Duodenal mucosa (tissue), 2 donors: Measurements from ENCODE around the gene PXYLP1.

ENCODE experiments used
- H3K27ac ChIP-seq: one replicate; pipeline ENCODE4 v1.7.0; 2013; ENCODE audit warnings: low read depth, low read length
- H3K27me3 ChIP-seq, 2 donors: one replicate each; pipeline ENCODE4 v1.7.0; 2013; ENCODE audit warnings: low read length in 2 of 2, control low read depth in 1 of 2; ENCODE audit not compliant: insufficient read depth in 2 of 2, control insufficient read depth in 1 of 2
- H3K36me3 ChIP-seq, 2 donors: one replicate each; pipeline ENCODE4 v1.7.0; 2013; ENCODE audit warnings: low read length in 2 of 2, control low read depth in 1 of 2; ENCODE audit not compliant: insufficient read depth in 2 of 2, control insufficient read depth in 1 of 2
- H3K4me1 ChIP-seq, 2 donors: one replicate each; pipeline ENCODE4 v1.7.0; 2013; ENCODE audit warnings: low read length in 2 of 2, control low read depth in 1 of 2; ENCODE audit not compliant: insufficient read depth in 2 of 2, control insufficient read depth in 1 of 2
- H3K4me3 ChIP-seq, 2 donors: one replicate each; pipeline ENCODE4 v1.7.0; 2013; ENCODE audit warnings: low read length in 2 of 2, low read depth in 1 of 2
- H3K9ac ChIP-seq, 2 donors: one replicate each; pipeline ENCODE4 v1.7.0; 2013; ENCODE audit warnings: low read length in 2 of 2, low read depth in 1 of 2
- H3K9me3 ChIP-seq, 2 donors: one replicate each; pipeline ENCODE4 v1.7.0; 2013; ENCODE audit warnings: low read length in 2 of 2, control low read depth in 1 of 2; ENCODE audit not compliant: control insufficient read depth in 1 of 2

The PXYLP1 gene

DNA sequence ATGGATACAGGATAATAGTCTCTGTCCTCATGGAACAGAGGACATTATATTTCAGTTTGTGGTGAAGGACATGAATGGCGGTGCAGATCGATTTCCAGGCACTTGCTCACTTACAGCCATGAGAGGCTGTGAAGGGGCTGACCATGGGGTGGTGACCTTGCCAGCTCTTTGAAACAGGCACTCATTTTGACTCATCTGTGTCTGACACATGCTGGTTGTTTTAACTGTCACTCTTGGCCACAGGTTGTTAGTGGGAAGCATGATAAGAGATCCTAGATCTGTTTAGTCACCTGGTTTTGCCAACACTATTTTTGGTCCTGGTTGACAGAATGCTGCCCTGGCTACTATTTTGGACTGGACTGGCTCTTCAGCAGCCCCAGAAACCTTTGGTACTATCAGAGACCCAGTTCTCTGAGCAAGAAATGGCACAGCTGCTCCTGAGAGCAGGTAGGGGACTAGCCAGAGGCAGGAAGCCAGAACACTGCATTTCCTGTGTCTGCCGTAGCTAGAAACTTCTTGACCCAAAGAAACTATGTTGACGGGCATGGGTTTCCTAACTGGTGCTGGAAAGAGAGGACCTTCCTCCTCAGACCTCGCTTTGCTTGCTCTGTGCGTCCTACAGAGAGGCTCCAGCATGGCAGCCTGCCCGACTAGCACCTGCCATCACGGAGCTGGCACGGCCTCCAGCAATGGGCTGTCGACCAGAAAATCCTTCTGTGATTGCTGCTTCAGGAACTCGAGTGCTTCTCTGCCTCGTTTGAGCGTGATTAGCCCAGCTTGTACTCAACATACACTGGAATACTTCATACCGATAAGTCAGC is 6.3 kb downstream of the PXYLP1 start:
- Histone ChIP-seq H3K4me1 (peaks cover 7 to 14% of the 10 kb centered on the region in 2 donors), H3K4me3 (no peak overlapping the region)

GRCh38 chr3:141239511-141240281 is 8.1 kb downstream of the PXYLP1 start:
- Histone ChIP-seq H3K4me1 (peaks cover 7 to 14% of the 10 kb centered on the region in 2 donors), H3K9ac (no peak overlapping the region), H3K36me3 (peaks cover 3% of the 10 kb centered on the region in 2 donors), H3K27ac (no peak overlapping the region), H3K9me3 (no peaks in the 10 kb centered on the region), H3K27me3 (no peaks in the 10 kb centered on the region), H3K4me3 (no peak overlapping the region)

More for the DNA sequence above, 6.3 kb downstream of the PXYLP1 start:
- Histone ChIP-seq H3K27me3 (no peaks in the 10 kb centered on the region), H3K27ac (no peak overlapping the region), H3K9me3 (no peaks in the 10 kb centered on the region), H3K9ac (no peak overlapping the region), H3K36me3 (peaks cover under 1 to 3% of the 10 kb centered on the region in 2 donors)

DNA sequence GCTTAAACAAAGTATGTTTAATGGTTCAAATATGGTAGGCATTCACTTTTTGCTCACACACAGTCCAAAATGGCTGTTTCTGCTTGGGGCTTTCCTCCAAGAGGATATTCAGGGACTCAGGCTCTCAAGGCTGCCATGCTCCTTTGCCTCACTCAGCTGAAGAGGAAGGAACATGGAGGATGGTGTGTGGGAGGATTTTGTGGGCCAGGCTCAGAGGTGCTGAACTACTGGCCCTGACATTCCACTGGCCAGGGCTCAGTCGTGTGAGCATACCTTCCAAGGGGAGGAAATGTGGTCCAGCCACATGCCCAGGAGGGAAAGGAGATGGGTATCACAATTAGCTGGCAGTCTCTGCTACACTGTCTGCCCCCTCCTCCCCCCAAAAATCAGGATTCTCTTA is 8.7 kb downstream of the PXYLP1 start:
- Histone ChIP-seq H3K9ac (no peak overlapping the region), H3K27ac (no peak overlapping the region), H3K4me3 (no peak overlapping the region), H3K4me1 (peaks cover 7 to 14% of the 10 kb centered on the region in 2 donors), H3K27me3 (no peaks in the 10 kb centered on the region), H3K36me3 (peaks cover 3% of the 10 kb centered on the region in 2 donors), H3K9me3 (no peaks in the 10 kb centered on the region)

DNA sequence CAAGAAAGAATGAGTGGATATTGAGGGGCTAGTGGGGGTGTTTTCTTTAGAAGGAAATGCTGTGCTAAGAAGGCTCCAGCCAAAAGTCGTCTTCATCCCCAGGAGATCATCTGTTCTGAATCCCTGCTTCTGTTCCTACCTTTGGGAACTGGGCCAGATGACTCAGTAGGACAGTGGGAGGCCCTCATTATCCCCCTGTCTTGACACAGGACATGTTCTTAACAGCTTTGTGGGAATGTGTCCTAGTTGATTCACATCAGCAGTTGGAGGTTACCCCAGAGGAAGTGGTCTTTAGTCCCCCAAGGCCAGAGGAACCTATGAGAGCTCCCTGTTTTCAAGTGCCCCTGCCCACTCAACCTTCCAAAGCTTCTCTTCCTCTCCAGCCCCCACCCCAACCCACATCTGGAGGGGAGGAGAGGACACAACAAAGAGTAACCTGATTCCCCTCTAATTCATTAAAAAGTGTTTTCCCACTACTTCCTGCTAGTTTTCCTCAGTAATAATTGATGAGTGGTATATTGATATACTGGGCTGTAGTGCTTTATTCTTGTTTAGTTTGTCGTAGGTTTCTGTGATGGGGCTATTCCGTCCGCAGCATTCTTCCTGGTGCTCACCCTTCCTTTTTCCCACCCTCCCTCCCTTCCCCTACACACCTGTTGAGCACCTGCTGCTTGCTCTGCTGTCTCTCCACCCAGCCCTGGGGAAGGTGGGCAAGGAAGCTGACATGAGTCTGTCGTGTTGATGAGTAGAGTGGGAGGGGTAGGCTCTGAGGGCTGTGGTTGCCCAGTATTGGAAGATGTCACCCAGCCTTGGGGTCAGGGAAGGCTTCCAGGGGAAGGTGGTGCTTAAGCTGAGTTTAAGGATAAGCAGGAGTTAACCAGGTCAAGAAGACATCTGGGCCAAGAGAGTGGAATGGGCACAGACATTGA is 9.3 kb downstream of the PXYLP1 start:
- Histone ChIP-seq H3K36me3 (peaks cover 3% of the 10 kb centered on the region in 2 donors), H3K27me3 (no peaks in the 10 kb centered on the region), H3K4me3 (no peak overlapping the region), H3K9me3 (no peaks in the 10 kb centered on the region), H3K9ac (no peak overlapping the region), H3K4me1 (peaks cover 3 to 11% of the 10 kb centered on the region in 2 donors), H3K27ac (no peak overlapping the region)

DNA sequence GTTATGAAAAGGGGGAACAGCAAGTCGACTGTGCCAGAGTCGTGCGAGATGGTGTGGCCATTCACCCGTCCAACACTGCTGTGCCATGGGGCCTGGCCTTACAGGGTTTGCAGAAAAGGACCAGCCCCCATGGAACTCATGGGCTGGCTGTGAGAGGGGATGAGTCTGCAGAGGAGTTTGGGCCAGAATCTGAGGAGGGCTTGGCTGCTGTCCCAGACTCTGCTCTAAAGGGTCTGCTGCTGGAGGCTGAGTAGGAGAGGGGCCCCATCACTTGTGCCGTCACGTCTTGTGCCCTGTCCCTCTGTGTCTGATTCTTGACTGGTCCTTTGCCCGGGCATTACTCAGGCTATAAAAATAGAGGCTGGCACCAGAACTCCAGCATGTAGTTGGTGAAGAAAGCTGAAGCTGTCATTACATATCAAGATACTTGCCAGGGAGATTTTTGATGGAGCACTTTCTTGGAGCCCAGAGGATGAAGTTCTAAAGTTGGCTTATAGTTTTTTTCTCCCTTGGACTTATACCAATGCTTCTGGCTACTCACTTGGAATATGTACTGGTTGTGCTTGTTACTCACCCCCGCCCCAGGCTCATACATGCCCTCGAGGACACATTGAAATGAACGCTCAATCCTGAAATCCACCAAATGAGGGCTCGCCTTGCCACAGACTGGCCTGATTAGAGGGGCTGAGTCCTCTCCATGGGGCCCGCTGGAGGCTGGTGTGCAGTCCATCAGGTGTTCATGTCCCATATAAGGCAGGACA is 10.2 kb downstream of the PXYLP1 start:
- Histone ChIP-seq H3K9me3 (no peaks in the 10 kb centered on the region), H3K4me1 (peaks cover 0 to 6% of the 10 kb centered on the region in 2 donors), H3K9ac (no peak overlapping the region), H3K27ac (no peak overlapping the region), H3K27me3 (no peaks in the 10 kb centered on the region), H3K4me3 (no peak overlapping the region), H3K36me3 (peaks cover 3% of the 10 kb centered on the region in 2 donors)

GRCh38 chr3:141242377-141243092 is 10.9 kb downstream of the PXYLP1 start:
- Histone ChIP-seq H3K27ac (no peak overlapping the region), H3K4me1 (peaks cover 0 to 6% of the 10 kb centered on the region in 2 donors), H3K27me3 (no peaks in the 10 kb centered on the region), H3K9ac (no peak overlapping the region), H3K9me3 (no peaks in the 10 kb centered on the region), H3K4me3 (no peak overlapping the region), H3K36me3 (peaks cover 3% of the 10 kb centered on the region in 2 donors)

- H3K4me3 ChIP-seq: no peak overlapping the region
- H3K27me3 ChIP-seq: no peaks in the 10 kb centered on the region
- no peak overlapping the region for H3K27ac ChIP-seq
- H3K4me1 ChIP-seq: peaks cover 0 to 6% of the 10 kb centered on the region in 2 donors
- peaks cover 0 to 3% of the 10 kb centered on the region in 2 donors for H3K36me3 ChIP-seq
- no peak overlapping the region for H3K9ac ChIP-seq
- H3K9me3 ChIP-seq: no peaks in the 10 kb centered on the region
Measured at GRCh38 chr3:141243271-141243707, 11.7 kb downstream of the PXYLP1 start.

- Histone ChIP-seq H3K4me3 (no peak overlapping the region), H3K9ac (no peak overlapping the region), H3K4me1 (peaks cover 0 to 6% of the 10 kb centered on the region in 2 donors), H3K36me3 (peaks cover 2 to 3% of the 10 kb centered on the region in 2 donors), H3K27ac (no peak overlapping the region), H3K9me3 (no peaks in the 10 kb centered on the region), H3K27me3 (no peaks in the 10 kb centered on the region)
Measured at GRCh38 chr3:141246224-141246957, 14.8 kb downstream of the PXYLP1 start.
